OCI-M2 (cell line): ENCODE data around the gene RAB34.
A peak's percentile ranks its signal among the peaks of the same experiment; 100 is the strongest.
"Not testable (repeated sequence)": the region's sequence is repeated elsewhere in the genome, so short reads cannot be mapped to it uniquely, and the experiment has no call there.

Experiments
- DNase-seq: peaks from one replicate; lab custom pipeline; 2025; ENCODE audit not compliant: unreplicated experiment; lab: John Stamatoyannopoulos, UW

Gene RAB34

DNA sequence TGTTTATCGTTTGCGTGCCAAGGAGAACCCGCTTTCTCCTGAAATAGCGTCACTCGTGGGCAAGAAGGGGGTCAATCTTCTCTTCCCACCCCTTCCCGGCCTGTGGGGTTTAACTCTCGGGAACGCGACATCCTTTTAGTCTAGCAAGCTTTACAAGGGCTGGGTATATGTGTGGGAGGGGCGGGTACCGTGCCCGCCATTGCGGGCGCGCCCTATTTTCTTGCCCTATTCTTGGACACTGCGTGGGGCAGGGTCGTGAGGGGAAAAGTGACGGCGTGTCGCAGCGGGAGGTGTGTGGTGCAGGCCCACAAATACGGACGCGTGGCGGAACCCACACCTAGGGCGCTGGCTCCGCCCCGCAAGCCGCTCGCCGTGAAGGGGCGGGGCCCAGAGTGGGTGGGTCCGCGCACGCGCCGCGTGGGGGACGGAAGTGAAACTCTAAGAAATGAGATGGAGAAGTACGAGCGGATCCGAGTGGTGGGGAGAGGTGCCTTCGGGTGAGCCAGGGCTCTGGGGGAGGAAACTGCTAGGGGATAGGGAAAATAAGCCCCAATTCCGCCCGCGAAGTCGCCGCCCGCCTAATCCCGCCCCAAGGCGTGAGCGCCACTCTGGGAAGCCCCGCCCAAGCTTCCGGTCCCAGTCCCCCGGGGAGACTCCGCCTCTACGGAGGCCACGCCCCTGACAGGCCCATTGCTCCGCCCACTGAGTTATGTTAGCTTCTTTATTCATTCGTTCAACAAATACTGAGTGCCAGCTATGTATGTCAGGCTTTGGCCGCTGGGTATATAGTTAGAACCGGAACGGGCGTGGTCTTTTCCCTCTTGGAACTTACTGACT lies 10.9 kb upstream of the RAB34 start, which contains the start of gene NEK8:
TSS of gene NEK8 (plus strand) at position 425 of the 837 bp plus-strand sequence. CDS start at position 451, 26 bp downstream.
- peak; percentile 90 for DNase-seq

DNA sequence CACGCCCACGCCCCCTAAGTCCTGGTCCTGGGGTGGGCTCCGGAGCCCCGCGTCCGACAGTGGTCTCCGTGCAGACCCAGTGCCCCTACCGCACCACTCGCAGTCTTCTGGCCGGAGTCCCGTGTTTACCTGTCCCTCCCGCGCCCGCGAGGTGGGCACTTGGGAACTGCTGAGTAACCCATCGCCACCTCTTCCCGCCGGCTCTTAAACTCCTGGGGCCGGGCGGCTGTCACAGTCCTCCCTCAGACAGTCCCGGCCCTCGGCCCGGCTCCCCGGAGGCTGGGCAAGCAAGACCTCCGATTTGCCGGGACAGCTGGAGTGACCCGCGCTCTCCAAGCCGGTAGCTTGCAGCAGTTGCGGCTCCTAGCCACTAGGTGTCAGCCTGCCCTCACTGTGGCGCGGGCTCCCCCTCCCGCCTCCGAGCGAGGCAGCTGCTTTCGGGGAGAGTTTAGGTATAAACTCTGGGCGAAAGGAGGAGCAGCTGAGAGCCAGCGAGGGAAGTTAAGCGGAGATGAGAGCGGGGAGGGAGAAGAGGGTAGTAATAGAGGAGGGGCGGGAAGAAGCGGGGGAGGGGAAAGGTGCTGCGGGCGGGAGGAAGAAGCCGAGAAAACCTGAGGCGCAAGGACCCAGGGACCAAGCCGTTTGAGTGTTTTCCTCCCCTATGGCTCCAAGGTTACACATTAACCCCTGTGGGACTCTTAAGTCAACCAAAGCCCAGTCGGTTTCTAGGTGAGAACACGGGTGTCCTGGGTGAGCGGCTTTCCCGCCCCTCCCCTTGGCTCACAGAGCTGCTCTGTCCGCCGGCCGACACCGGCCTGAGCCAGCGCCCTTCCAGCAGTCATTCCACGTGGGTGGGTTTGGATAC lies 9.2 kb upstream of the RAB34 start:
- DNase-seq = peak; percentile 59

DNA sequence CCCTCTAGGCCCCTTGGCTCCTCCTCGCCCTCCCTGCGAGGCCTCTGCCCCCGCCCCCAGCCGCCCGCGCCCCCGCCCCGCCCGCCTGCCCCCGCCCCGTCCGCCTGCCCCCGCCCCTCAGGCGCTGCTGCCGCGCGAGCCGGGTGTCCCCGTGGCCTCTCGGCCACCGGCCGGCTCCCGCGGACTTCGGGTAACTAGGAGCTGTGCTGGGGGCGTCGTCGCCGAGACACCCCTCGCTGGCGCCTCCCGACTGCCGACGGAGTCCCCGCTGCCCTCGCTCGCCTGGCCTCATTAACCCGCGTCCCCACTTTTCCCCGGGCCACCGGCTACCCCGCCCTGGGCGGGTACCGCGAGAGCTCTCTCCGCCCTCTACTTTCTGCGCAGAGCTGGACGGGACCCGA lies 8.6 kb upstream of the RAB34 start, which contains the start of gene TLCD1:
TSS of gene TLCD1 (minus strand) at position 8 of the 401 bp plus-strand sequence. CDS start 136 bp downstream, outside the sequence.
- DNase-seq = no peak

DNA sequence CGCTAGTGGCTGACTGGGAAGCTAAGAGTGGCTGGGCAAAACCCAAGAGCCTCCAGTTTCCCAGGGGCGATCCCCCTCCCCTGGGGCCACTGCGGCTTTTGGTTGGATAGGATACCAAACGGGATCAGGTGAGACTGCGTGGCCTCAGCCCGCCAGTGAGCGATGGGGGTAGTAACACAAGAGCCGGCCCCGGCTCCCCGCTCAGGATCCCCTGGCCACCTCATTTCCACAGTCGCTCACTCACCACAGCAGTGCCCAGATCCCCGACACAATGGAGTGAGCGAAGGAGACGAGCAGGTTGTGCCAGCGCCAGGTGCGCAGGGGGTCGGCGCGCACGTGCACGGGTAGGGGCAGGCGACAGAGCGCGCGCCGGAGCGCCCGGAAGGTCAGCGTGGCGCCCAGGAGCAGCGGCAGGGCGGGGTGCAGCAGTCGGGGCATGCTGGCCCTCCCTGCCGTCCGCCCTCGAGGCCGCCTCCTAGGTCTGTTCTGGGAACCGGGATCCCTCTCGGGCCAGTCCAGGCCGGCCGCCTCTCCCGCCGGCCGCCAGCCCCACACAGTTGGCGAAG lies 8.1 kb upstream of the RAB34 start:
- no peak for DNase-seq

DNA sequence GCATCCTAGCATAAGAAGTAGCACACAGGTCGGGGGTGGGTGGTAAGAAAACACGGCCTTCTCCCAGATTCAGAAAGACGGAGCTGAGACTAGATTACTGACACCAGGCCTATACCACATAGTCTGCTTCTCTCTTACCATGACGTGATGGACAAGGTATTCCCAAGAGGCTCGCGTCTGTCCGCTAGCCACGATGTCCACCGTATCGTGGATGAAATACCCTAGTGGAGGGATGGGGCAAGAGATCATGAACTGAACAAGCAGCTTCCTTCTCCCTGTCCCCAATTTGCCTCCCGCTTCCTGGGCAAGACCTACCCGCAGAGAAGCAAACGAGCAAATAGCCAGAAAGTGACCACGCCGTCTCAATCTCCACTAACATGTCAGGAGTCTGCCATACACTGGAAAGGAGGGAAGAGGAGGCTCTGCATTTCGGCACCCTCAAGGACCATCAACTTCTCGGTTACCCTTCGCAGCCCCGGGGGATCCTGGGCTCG lies 7.5 kb upstream of the RAB34 start:
- no peak for DNase-seq

DNA sequence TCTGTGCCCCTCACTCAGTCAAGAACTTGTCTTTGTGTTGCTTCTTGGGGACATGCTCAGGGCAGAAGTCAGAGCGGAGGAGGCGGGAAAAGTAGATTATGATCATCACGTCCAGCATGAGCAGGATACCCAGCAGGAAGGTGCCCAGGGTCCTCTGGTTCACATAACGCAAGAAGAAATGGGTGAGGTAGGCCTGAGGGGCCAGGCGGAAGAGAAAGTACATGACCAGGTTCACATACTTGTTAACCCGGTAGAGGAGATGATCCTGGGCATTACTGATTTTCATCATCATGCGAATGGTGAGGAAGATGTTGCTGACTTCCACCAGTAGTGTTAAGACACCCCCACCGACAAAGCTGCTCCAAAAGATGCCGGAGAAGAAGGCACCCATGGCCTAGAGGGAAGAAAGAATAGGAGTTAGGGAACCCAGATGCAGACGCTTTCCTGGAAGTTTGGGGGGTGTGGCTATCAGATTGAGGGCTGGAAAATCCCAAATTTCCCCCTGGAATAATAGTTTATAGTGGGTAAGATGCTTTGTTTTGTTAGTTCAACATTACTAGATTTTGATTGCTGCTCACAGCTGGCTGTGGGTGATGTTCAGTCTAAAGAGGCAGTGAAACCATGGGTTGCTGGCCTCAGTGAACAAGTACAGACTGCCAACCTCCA lies 7.0 kb upstream of the RAB34 start:
- no peak for DNase-seq

DNA sequence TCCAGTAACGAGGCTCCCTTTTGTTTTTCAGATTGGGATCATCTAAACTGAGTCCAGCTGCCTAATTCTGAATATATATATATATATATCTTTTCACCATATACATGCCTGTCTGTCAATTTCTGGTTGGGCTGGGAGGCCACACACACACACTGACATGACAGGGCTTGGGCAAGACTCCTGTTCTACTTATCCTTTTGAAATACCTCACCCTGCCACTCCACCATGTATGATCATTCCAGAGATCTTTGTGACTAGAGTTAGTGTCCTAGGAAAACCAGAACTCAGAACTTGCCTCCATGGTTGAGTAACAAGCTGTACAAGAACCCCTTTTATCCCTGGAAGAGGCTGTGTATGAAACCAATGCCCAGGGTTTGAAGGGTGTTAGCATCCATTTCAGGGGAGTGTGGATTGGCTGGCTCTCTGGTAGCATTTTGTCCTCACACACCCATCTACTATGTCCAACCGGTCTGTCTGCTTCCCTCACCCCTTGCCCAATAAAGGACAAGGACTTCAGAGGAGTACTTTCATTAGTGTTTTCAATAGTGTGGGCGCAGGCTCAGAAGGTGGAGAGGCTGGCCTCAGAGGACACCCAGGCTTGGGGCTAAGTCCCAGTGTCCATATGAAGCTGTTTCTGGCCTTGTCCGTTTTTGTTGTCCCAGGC lies 6.3 kb upstream of the RAB34 start:
- not testable (repeated sequence) for DNase-seq

DNA sequence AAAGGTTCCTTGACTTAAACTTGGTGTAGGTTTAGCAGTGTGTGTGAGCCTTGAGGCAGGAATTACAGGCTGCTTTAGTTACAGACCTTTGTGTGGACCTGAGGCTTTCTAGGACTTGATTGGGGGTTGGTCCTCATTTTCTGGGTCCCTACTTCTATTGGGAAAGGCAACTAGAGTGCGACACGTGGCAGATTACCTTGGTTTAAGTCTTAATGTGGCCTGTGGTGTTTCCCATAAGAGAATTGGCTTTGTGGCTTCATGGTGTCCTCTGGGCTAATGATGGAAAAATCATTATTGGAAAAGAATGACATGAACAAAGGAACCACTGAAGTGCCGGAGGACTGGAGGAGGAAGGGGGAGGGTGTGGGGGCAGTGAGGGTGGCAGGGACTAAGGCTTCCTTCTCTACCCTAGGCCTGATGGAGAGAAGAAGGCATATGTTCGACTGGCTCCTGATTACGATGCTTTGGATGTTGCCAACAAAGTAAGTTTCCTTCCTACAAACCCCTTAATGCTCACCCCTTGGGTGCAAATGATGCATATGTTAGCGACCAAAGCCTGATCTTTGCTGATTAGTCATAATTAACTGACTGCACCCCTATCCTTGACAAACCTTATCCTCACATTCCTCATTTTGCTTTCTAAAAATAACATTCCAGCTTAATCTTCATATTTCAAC lies 5.6 kb upstream of the RAB34 start:
- DNase-seq = no peak

DNA sequence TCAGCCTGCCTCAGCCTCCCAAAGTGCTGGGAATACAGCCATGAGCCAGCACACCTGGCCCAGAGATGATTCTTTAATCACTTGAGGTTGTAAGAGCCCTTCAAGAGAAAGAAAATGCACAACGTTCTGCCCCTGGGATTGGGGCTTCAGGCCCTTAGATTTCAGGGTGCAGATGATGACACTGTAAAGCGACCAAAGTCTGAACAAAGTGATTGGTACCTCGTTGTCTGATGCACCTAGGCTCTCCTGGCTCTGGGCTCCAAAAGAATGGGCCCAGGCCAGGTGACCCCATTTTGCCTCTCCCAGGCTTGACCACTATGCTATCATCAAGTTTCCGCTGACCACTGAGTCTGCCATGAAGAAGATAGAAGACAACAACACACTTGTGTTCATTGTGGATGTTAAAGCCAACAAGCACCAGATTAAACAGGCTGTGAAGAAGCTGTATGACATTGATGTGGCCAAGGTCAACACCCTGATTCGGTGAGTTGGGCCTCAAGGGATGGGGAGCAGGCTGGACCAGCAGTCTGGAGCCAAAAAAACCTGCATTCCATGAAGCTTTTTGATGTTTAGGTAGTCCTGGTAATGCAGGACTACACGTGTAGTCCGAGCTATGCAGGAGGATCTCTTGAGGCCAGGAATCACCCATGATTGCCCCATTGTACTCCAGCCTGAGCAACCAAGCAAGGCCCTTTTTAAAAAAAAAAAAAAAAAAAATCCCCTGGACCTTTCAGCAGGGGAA lies 4.9 kb upstream of the RAB34 start:
- DNase-seq = no peak

DNA sequence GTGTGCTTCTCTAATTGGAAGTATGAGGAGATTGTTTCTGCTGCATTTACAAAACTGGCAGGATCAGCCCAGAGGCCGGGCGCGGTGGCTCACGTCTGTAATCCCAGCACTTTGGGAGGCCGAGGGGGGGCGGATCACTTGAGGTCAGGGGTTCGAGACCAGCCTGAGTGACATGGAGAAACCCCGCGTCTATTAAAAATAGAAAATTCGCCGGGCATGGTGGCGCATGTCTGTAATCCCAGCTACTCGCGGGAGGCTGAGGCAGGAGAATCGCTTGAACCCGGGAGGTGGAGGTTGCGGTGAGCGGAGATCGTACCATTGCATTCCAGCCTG lies 3.3 kb upstream of the RAB34 start:
- not testable (repeated sequence) for DNase-seq

DNA sequence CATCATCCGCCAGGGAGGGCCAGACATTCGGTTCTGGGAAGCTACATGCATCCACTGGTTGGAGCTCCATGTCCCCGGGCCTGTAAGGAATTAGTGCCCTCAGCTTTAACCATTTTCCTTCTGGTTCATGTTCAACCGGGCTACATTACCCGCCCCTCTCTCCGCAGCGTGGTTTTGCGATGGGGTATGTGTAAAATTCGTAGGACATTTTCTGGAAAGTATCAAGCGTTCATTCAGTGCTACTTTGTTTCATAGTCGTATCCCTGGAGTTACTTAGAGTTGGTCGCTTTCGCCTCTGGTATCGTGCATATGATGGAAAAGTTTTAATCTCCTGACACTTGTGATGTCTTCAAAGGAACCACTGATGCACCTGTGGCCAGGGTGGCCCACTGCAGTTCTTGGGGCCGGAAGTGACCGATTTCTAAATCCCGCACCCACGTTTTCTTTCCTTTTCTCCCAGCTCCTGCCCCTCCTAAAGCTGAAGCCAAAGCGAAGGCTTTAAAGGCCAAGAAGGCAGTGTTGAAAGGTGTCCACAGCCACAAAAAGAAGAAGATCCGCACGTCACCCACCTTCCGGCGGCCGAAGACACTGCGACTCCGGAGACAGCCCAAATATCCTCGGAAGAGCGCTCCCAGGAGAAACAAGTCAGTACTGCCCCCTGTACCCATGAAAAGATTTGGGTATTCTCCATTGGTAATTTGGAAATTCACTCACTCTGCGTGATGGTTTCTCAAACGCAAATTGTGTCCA lies 2.8 kb upstream of the RAB34 start:
- no peak for DNase-seq

DNA sequence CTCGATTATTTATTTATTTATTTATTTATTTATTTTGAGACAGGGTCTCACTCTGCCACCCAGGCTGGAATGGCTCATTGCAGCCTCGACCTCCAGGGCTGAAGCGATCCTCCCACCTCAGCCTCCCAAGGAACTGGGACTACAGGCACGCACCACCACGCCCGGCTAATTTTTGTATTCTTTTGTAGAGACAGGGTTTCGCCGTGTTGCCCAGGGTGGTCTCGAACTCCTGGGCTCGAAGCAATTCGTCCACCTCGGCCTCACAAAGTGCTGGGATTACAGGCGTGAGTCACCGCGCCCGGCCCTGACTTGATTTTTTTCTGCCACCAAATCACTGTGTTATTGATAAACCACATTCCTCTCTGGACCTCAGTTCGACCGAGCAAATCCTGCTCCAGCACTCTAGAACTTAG lies 1.4 kb upstream of the RAB34 start:
- DNase-seq = no peak

DNA sequence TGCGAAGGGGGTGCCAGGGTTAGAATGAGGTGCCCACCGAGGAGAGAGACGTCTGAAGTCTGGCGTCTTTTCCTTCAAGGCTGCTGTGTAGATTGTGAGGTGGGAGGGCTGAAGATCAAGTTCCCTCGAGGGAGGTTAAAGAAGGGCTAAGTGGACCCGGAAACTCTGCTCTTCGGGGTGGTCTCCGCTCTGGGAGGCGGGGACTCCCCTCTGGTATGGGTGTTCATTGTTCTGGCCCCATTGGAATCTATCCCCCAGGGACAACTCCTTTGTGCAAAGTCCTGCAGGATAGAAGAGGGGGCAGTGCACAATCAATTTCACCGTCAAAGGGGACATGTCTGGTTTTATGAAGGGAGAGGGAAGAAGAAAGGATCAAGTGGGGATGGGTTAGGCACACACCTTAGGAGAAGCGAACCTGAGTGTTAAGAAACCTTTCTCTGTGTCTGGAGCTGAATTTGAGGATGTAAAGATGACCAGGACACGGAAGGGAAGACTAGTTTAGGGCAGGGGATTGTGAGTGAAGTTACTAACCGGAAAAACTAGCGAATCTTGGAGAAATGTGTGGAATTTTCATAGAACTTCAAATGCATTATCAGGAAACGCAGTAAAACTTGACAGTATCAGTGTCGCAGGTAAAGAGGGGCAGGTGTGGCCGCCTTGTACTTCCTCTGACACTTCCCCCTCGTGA lies 809 bp upstream of the RAB34 start:
- no peak for DNase-seq

DNA sequence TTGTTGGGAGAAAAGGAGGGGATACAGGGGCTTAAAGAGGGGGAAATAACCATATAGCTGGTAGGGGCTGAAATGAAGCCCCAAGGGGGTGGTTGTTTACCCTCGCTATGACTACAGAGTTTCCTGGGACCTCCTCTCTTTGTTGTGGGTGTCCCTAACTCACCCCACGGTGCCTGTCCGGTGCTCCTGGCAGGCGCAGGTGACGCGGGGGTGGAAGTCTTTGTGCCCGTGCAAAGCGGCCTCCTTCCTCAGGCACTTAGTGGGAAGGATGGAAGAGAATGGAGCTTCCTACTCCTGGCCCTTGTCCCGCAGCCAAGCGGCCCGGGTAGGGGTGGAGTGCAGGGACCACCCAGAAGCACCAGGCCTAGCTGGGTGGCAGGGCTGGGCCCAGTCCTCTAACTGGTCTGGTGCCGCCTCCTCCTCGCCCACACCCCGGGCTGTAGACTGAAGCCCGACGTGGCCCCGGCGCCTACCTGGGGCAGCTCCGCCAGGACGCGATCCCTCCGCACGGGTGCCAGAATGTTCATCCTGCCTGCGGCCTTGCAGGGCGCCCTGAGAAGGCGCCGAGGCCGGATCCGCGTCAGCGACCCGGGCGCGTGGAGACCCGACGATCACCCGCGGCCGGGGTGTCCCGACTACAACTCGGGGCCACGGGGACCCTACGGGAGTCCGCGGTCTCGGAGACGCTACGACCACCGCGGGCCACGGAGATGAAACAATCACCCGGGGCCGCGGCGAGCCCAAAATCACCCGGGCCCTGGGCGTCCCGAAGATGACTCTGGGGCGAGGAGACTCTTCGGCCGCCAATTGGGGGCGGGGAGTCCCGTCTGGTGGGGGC lies 709 bp downstream of the RAB34 start:
- DNase-seq = no peak

DNA sequence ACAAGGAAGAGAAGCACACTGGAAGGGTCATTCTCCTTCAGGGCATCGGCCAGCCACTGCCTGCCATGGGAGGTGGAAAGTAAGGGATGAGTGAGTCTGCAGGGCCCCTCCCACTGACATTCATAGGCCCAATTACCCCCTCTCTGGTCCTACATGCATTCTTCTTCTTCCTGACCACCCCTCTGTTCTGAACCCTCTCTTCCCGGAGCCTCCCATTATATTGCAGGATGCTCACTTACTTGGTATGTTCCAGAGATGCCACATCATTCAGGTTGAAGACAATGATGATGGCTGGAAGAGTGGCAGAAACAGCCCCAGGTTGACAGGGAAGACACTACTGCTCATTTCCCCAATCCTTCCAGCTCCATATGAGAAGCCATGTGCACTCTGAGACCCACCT lies 2.5 kb downstream of the RAB34 start:
- DNase-seq = no peak

DNA sequence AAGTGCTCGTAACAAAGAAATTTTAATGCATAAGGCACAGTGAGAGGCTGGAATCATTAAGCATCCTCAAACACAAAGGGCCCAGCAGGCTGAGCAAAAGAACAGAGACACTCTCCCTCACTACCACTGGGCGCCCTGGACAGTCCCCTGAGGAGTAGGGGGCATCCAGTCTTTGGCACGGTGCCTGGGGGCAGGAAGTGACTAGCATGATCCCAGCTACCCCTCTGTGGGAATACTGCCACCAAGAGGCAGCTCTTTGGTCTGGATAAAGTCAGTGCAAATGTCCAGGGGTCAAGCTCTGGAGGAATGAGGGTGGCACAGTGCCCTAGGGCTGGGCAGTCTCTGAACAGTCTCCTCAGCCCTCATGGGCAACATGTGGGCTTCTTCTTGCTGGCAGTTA lies 3.4 kb downstream of the RAB34 start:
- DNase-seq = no peak
